Heart right ventricle (tissue), 16 donors: Measurements from ENCODE around the gene BMPR1A. TPM values are rescaled to one million over a fixed set of nuclear protein-coding genes. Genes with fewer than 3 reads are reported as not detected.

Source experiments
- ATAC-seq, 8 donors: fragments of 200-7000 bp; cut with Tn5 transposase; one replicate each; pipeline ENCODE4 v1.9.1; 2020; ENCODE audit warnings: mild to moderate bottlenecking in 8 of 8, moderate library complexity in 8 of 8, moderate number of reproducible peaks in 1 of 8
- DNase-seq, 2 donors: peaks; one replicate each; pipeline ENCODE4 v3.0.0-alpha.2; 2020
- H3K27ac ChIP-seq, 10 donors: fragments of 200-600 bp; sonication (generic) in 2 of 10; one replicate each; pipeline versions ENCODE4 v1.5.0 to v1.8.0; 2020 to 2022; ENCODE audit warnings: mild to moderate bottlenecking in 3 of 10
- H3K27me3 ChIP-seq, 7 donors: fragments of 200-600 bp; one replicate each; pipeline ENCODE4 v1.8.0; 2021 to 2022; ENCODE audit warnings: mild to moderate bottlenecking in 2 of 7
- H3K36me3 ChIP-seq, 9 donors: fragments of 200-600 bp; sonication (generic) in 1 of 9; one replicate each; pipeline versions ENCODE4 v1.5.0 to v1.8.0; 2020 to 2022; ENCODE audit warnings: mild to moderate bottlenecking in 2 of 9
- H3K4me1 ChIP-seq, 9 donors: fragments of 200-600 bp; sonication (generic) in 1 of 9; one replicate each; pipeline versions ENCODE4 v1.5.0 to v1.8.0; 2020 to 2022; ENCODE audit warnings: mild to moderate bottlenecking in 4 of 9
- H3K4me3 ChIP-seq, 10 donors: fragments of 200-600 bp; sonication (generic) in 2 of 10; one replicate each; pipeline versions ENCODE4 v1.5.0 to v1.8.0; 2020 to 2022; ENCODE audit warnings: mild to moderate bottlenecking in 7 of 10, moderate library complexity in 2 of 10
- H3K9me3 ChIP-seq, 11 donors: fragments of 200-600 bp in 10 of 11; sonication (generic) in 2 of 11; one replicate each; pipeline versions ENCODE4 v1.5.0 to v1.8.0; 2013 to 2022; ENCODE audit warnings: mild to moderate bottlenecking in 2 of 11, control low read depth in 1 of 11, moderate library complexity in 1 of 11
- WGBS, 2 donors: extraction: QIAGEN DNeasy Blood & Tissue Kit; methylation state at CpG; one replicate each; pipeline ENCODE4 v1.1.7; 2013; ENCODE audit warnings: inconsistent platforms in 1 of 2; 5-methylcytosine and 5-hydroxymethylcytosine counted together
- intact Hi-C, 10 donors: fragments of 100-400 bp; cut with DNase I; formaldehyde crosslinking; loops; one replicate each; pipeline versions ENCODE4 v1.11.1 to v1.14.2; 2022
- polyA plus RNA-seq, 2 donors: library from polyadenylated mRNA; stranded (reverse); fragments of 200-250 nt; gene quantifications; one replicate each; pipeline ENCODE4 v1.2.3, GENCODE V29; 2013
- total RNA-seq, 10 donors: library from RNA; stranded (reverse); fragmentation: NEBNext Ultra II Directional in 3 of 10; extraction: Animal tissue kit (Norgen Biotek cat#: 25700) in 3 of 10; gene quantifications; one replicate each; pipeline versions ENCODE4 v1.2.1 to v1.2.4, GENCODE V29; 2021 to 2023
- TF ChIP-seq, protein P1 (sequence below), 9 donors: fragments of 200-600 bp; sonication (generic) in 2 of 9; IDR thresholded peaks; one replicate each; pipeline versions ENCODE4 v1.5.0 to v1.8.0; 2021 to 2022; ENCODE audit warnings: antibody characterized with exemption in 9 of 9, mild to moderate bottlenecking in 5 of 9, moderate library complexity in 1 of 9
- donor health status: Arrhythmogenic right ventricular cardiomyopathy.
- donor health status: ischemic (EF 13 %, LVEDD 7.1; RV severe dilation, severe dysfunction).
- donor health status: healthy with polysubstance abuse.
- donor health status: DM: no; HTN: yes; CAD: no.
- donor health status: DM: no; HTN: no; CAD: no.
- donor health status: ischemic (EF 25% LVEDD 6.9; RV normal size, moderate dysfunction).
- donor health status: ischemic (EF 25% LVEDD 5.7; RV mildly dilated, moderate dysfunction).
- donor health status: healthy.
- donor health status: DM: yes; HTN: yes; CAD: no.
- donor health status: Ischemic cardiomyopathy.
- donor health status: ischemic (EF 35%, LVEDD 5.7; RV mildly dilated, moderate dysfunction).
- donor health status: nonischemic (EF 11% LVEDD 7.7; RV severe dilation, severe dysfunction).
- donor health status: DM: yes; HTN: yes; CAD: no.
- donor health status: PGD.
- donor health status: ischemic (EF 29% LVEDD 5.4; RV normal size, mild dysfunction).
- donor health status: nonischemic (EF 23%, LVEDD 6.1; RV moderate dilation, normal function).

Gene BMPR1A
- total and polyA plus RNA-seq, 12 donors: 6.7 to 69.0 (median 45.6) TPM

DNA sequence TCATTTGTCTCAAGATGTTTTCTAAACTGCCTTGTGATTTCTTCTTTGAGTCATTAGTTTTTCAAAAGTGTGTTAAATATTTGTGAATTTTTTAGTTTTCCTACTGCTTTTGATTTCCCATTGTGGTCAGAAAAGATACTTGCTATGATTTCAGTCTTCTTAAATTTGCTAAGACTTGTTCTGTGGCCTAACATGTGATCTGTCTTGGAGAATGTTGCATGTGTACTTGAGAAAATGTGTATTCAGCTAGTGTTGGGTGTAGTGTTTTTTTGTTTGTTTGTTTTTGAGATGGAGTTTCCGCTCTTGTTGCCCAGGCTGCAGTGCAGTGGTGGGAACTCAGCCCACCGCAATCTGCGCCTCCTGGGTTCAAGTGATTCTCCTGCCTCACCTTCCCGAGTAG is 28.6 kb downstream of the BMPR1A start:
- WGBS, 2 donors: 90% methylated on average over 4 of the region's 4 CpGs
- ATAC-seq (no peak), DNase-seq (no peak)
- TF ChIP-seq, protein P1, sequence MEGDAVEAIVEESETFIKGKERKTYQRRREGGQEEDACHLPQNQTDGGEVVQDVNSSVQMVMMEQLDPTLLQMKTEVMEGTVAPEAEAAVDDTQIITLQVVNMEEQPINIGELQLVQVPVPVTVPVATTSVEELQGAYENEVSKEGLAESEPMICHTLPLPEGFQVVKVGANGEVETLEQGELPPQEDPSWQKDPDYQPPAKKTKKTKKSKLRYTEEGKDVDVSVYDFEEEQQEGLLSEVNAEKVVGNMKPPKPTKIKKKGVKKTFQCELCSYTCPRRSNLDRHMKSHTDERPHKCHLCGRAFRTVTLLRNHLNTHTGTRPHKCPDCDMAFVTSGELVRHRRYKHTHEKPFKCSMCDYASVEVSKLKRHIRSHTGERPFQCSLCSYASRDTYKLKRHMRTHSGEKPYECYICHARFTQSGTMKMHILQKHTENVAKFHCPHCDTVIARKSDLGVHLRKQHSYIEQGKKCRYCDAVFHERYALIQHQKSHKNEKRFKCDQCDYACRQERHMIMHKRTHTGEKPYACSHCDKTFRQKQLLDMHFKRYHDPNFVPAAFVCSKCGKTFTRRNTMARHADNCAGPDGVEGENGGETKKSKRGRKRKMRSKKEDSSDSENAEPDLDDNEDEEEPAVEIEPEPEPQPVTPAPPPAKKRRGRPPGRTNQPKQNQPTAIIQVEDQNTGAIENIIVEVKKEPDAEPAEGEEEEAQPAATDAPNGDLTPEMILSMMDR (IDR thresholded peaks at IDR 0.05): no peak
- Histone ChIP-seq H3K36me3 (no peaks in the 10 kb centered on the region), H3K27ac (peak overlapping the region in 1 of 10 donors; percentile 7), H3K4me1 (peaks cover 0 to 48% (median 39%) of the 10 kb centered on the region in 9 donors), H3K4me3 (no peak overlapping the region), H3K27me3 (peaks cover 0 to 15% (median 0%) of the 10 kb centered on the region in 7 donors), H3K9me3 (peaks cover 0 to 9% (median 0%) of the 10 kb centered on the region in 11 donors)
- intact Hi-C loops: no loop called here

DNA sequence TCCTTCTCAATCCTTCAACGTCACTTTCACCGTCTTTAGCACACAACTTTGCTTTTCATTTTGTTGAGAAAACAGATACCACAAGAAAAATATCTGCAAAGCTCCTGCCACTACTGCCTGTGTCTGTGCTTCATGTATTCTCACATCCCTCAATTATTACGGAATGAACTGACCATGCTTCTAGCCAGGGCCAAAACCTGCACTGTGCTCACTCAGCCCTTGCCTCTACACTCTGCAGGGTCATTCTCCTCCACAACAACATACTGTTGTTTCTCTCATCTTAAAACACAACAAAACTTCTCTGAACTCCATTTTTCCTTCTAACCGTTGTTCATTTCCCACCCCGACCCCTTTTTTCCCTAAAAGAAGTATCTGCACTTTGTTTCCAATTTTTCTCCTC is 29.5 kb downstream of the BMPR1A start:
- Histone ChIP-seq H3K27me3 (peaks cover 0 to 15% (median 0%) of the 10 kb centered on the region in 7 donors), H3K36me3 (no peaks in the 10 kb centered on the region), H3K9me3 (peaks cover 0 to 9% (median 0%) of the 10 kb centered on the region in 11 donors), H3K27ac (no peak overlapping the region), H3K4me3 (no peak overlapping the region), H3K4me1 (peaks cover 0 to 48% (median 39%) of the 10 kb centered on the region in 9 donors)
- intact Hi-C loops: no loop called here
- TF ChIP-seq, protein P1 (IDR thresholded peaks at IDR 0.05): no peak
- DNase-seq: no peak
- 58% methylated on average over 5 of the region's 5 CpGs for WGBS, 2 donors
- ATAC-seq: peak in 4 of 8 donors; percentile 42 to 65 (median 61)

DNA sequence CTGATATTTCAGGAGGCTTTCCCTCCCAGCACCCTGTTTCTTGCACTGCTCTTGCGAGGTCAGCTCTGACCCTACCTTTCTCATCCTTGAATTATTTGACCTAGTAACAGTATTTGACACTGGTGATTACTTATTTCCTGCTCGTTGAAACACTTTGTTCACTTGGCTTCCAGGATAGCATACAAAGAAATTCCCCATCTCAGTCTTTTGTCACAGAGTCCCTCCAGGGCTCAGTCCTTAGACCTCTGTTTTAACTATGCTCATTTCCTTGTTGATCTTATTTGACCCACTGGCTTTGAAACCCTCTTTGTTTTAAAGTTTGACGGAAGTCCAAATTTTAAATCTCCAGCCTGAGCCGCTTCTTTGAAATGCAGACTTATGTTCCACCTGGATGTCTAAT is 29.9 kb downstream of the BMPR1A start:
- H3K27ac ChIP-seq: peak overlapping the region in 1 of 10 donors; percentile 13
- H3K27me3 ChIP-seq: peaks cover 0 to 15% (median 0%) of the 10 kb centered on the region in 7 donors
- no peaks in the 10 kb centered on the region for H3K36me3 ChIP-seq
- WGBS, 2 donors: 36 to 39% methylated on average over 4 of the region's 4 CpGs
- DNase-seq: no peak
- intact Hi-C loops: no loop called here
- ATAC-seq: peak in 3 of 8 donors; percentile 15 to 43 (median 22)
- H3K4me3 ChIP-seq: no peak overlapping the region
- H3K9me3 ChIP-seq: peaks cover 0 to 9% (median 0%) of the 10 kb centered on the region in 11 donors
- H3K4me1 ChIP-seq: peaks cover 0 to 48% (median 39%) of the 10 kb centered on the region in 9 donors
- TF ChIP-seq, protein P1 (IDR thresholded peaks at IDR 0.05): no peak

DNA sequence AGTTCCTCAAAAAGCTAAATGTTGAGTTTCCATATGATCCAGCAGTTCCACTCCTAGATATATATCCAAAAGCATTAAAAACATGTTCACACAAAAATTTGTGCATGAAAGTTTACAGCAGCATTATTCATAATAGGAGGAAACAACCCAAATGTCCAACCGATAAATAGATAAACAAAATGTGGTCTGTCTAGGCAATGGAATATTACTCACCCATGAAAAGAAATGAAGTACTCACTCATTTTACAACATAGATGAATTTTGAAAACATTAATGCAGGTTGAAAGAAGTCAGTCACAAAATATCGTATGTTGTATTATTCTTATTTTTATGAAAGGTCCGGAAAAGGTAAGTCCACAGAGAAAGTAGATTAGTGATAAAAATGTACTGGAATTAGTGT is 34.0 kb downstream of the BMPR1A start:
- intact Hi-C loops: no loop called here
- peaks cover 0 to 38% (median 22%) of the 10 kb centered on the region in 9 donors for H3K4me1 ChIP-seq
- no peak for ATAC-seq

More for the DNA sequence above, 34.0 kb downstream of the BMPR1A start:
- 96 to 99% methylated on average over 3 of the region's 3 CpGs for WGBS, 2 donors
- peaks cover 0 to 6% (median 0%) of the 10 kb centered on the region in 11 donors for H3K9me3 ChIP-seq
- TF ChIP-seq, protein P1 (IDR thresholded peaks at IDR 0.05): no peak
- no peak overlapping the region for H3K27ac ChIP-seq
- H3K4me3 ChIP-seq: no peak overlapping the region
- peaks cover 0 to 5% (median 0%) of the 10 kb centered on the region in 9 donors for H3K36me3 ChIP-seq
- DNase-seq: no peak
- peaks cover 0 to 6% (median 0%) of the 10 kb centered on the region in 7 donors for H3K27me3 ChIP-seq
